Esophagus muscularis mucosa (tissue), 3 donors: ENCODE measurements around the gene GFRA4.

ENCODE experiments used
- EP300 ChIP-seq: sonication (generic); formaldehyde crosslinking; IDR thresholded peaks from one replicate; pipeline ENCODE4 v1.6.1; 2017; ENCODE audit warnings: antibody characterized with exemption
- TF ChIP-seq, protein P1 (sequence below), 3 experiments: fragments of 200-600 bp in 2 of 3; fragments of 450-650 bp in 1 of 3; sonication (generic) in 2 of 3; IDR thresholded peaks; one replicate each; pipeline ENCODE4 v1.5.1; 2017 to 2019; ENCODE audit warnings: antibody characterized with exemption in 3 of 3, mild to moderate bottlenecking in 2 of 3, moderate library complexity in 1 of 3

DNA sequence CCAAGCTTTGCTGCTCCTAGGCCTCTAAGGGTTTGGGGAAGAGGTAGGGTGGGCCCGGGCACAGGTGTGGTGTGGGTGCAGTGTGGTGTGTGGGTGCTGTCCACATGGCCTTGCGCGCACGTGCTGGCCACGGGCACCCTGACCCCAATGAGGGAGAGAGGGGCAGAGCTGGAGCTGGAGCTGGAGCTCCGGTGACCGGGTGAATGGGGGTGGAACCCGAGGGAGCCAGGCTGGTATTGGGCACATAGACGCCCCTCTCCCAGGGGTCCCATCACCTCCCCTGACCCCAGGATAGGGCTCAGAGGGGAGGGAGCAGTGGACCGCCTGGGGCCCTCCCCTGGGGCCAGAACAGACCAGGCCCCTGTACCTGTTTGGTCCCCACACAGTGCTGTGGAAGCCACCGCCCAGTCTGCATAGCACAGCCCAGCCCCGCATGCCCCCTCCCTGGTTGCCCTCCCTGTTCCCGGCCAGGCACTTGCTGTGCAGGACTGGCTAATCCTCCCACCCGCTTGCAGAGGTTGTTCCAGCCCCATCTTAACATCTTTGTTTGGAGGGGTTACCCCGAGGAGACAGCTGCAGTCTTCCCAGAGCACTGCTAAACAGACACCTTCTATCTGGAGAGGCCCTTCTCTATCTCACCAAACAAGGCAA is 17.6 kb upstream of the GFRA4 start:
- TF ChIP-seq, protein P1, sequence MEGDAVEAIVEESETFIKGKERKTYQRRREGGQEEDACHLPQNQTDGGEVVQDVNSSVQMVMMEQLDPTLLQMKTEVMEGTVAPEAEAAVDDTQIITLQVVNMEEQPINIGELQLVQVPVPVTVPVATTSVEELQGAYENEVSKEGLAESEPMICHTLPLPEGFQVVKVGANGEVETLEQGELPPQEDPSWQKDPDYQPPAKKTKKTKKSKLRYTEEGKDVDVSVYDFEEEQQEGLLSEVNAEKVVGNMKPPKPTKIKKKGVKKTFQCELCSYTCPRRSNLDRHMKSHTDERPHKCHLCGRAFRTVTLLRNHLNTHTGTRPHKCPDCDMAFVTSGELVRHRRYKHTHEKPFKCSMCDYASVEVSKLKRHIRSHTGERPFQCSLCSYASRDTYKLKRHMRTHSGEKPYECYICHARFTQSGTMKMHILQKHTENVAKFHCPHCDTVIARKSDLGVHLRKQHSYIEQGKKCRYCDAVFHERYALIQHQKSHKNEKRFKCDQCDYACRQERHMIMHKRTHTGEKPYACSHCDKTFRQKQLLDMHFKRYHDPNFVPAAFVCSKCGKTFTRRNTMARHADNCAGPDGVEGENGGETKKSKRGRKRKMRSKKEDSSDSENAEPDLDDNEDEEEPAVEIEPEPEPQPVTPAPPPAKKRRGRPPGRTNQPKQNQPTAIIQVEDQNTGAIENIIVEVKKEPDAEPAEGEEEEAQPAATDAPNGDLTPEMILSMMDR (IDR thresholded peaks at IDR 0.05) = no peak
- TF ChIP-seq EP300 = no peak
